ENCODE measurements around the gene PKN1. TPM values are rescaled to one million over a fixed set of nuclear protein-coding genes. Genes with fewer than 3 reads are reported as not detected.

Gene PKN1
- total and polyA plus RNA-seq, 2 of the 4 experiments (the other 2 are of a cell fraction), result 39.1 to 41.4 TPM

GRCh38 chr19:14440049-14440448, 6.9 kb downstream of the PKN1 start:
- Histone ChIP-seq H4K91ac (ENCODE audit: insufficient read depth, low read depth, low read length) (no peak overlapping the region), H4K5ac (ENCODE audit: low read depth, low read length) (0 out of 2 replicates have a peak overlapping the region, but pooled peaks have one; percentile 23), H2AK5ac (ENCODE audit: low read depth, low read length) (no peak overlapping the region), H3K27ac (ENCODE audit: insufficient read depth, low read length) (no peak overlapping the region), H4K8ac (ENCODE audit: low read depth in 2 of 2, low read length in 2 of 2) (no peak overlapping the region), H2AFZ (replicated peaks; ENCODE audit: low read length, poor library complexity) (peak overlapping the region; percentile 43), H3K9me1 (ENCODE audit: insufficient read depth, low read length) (peaks cover 31% of the 10 kb centered on the region), H3K9me3 (ENCODE audit: control insufficient read depth, insufficient read depth, low read length) (no peaks in the 10 kb centered on the region), H3K4me2 (ENCODE audit: low read depth, low read length) (no peak overlapping the region), H3K4me3 (ENCODE audit: insufficient read depth, low read depth, low read length) (no peak overlapping the region), H2BK120ac (ENCODE audit: low read depth, low read length) (no peak overlapping the region), H3K23ac (ENCODE audit: low read depth, low read length) (no peak overlapping the region), H4K20me1 (ENCODE audit: insufficient read depth, low read length) (peaks cover 31% of the 10 kb centered on the region), H3K4ac (ENCODE audit: low read depth, low read length) (no peak overlapping the region), H3K56ac (ENCODE audit: extremely low read depth, insufficient read depth, low read length) (no peak overlapping the region), H3K27me3 (ENCODE audit: control insufficient read depth, insufficient read depth, low read length) (no peaks in the 10 kb centered on the region), H3K18ac (ENCODE audit: low read depth, low read length) (no peak overlapping the region), H3K79me1 (ENCODE audit: low read depth in 1 of 2, low read length in 2 of 2) (peaks cover 17 to 75% of the 10 kb centered on the region in 2 experiments), H3K4me1 (ENCODE audit: control insufficient read depth, insufficient read depth, low read length) (peaks cover 5% of the 10 kb centered on the region), H3K9ac (ENCODE audit: low read depth, low read length) (no peak overlapping the region), H3K36me3 (ENCODE audit: control insufficient read depth, insufficient read depth, low read length) (peaks cover 36% of the 10 kb centered on the region), H2BK20ac (ENCODE audit: low read depth, low read length) (no peak overlapping the region), H2BK15ac (ENCODE audit: low read depth, low read length) (no peak overlapping the region), H3K14ac (replicated peaks; ENCODE audit: low read depth, low read length) (no peak overlapping the region), H2AK9ac (replicated peaks; ENCODE audit: low read depth, low read length, poor library complexity) (no peak overlapping the region), H2BK5ac (ENCODE audit: low read depth, low read length, poor library complexity, severe bottlenecking) (no peak overlapping the region)
- intact Hi-C loops (cut with micrococcal nuclease), result no loop called here
- ChIA-PET POLR2A (ENCODE audit: unreplicated experiment) (no interaction called here), CTCF (no interaction called here)
- BruUV-seq (replicated peaks), result no TSS peak
- WGBS, 2 experiments (ENCODE audit: extremely low coverage in 2 of 2, insufficient read length in 1 of 2), result 54% methylated on average over 5 of the region's 9 CpGs; no CpG with 5 or more reads in 1 of the 2 experiments
- dilution Hi-C loops (cut with HindIII; ENCODE audit: low sequenced_read_pairs, unreplicated experiment), result no loop called here
- TF ChIP-seq NFE2L2 (IDR thresholded peaks at IDR 0.05; ENCODE audit: low read depth, low read length) (no peak), MXI1 (IDR thresholded peaks at IDR 0.05; ENCODE audit: borderline replicate concordance, low read depth, low read length) (no peak), RAD21 (IDR thresholded peaks at IDR 0.05; ENCODE audit: low read length) (no peak), ELK1 (IDR thresholded peaks at IDR 0.05; ENCODE audit: borderline replicate concordance, low read depth, low read length) (no peak), CEBPB (IDR thresholded peaks at IDR 0.05; ENCODE audit: low read depth, low read length) (no peak), FOS (IDR thresholded peaks at IDR 0.05; ENCODE audit: low read depth, low read length) (no peak), CTCF (conservative IDR thresholded peaks at IDR 0.05; ENCODE audit: low read depth, low read length) (no peak), SMC3 (IDR thresholded peaks at IDR 0.05; ENCODE audit: low read depth, low read length) (no peak), BHLHE40 (IDR thresholded peaks at IDR 0.05; ENCODE audit: low read depth, low read length) (no peak), CHD1 (IDR thresholded peaks at IDR 0.05; ENCODE audit: low read depth, low read length) (no peak), MAFK (IDR thresholded peaks at IDR 0.05; ENCODE audit: low read depth, low read length) (no peak), RCOR1 (IDR thresholded peaks at IDR 0.05; ENCODE audit: insufficient replicate concordance, low read length) (no peak), MAZ (IDR thresholded peaks at IDR 0.05; ENCODE audit: borderline replicate concordance, low read depth, low read length) (no peak), POLR2A (IDR thresholded peaks at IDR 0.05; ENCODE audit: low read depth, low read length) (no peak)
- TF ChIP-seq, protein P1, sequence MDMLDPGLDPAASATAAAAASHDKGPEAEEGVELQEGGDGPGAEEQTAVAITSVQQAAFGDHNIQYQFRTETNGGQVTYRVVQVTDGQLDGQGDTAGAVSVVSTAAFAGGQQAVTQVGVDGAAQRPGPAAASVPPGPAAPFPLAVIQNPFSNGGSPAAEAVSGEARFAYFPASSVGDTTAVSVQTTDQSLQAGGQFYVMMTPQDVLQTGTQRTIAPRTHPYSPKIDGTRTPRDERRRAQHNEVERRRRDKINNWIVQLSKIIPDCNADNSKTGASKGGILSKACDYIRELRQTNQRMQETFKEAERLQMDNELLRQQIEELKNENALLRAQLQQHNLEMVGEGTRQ (IDR thresholded peaks at IDR 0.05; ENCODE audit: low read depth, low read length), result no peak
- in situ Hi-C loops (cut with MboI; ENCODE audit: low sequenced_read_pairs), result no loop called here
- ATAC-seq (ENCODE audit: low read depth) (no peak), DNase-seq (no peak)

Data from IMR-90 (cell line).